CD8-positive, alpha-beta memory T cell (primary cell): Measurements from ENCODE around the gene KCNH6. TPM values are rescaled to one million over a fixed set of nuclear protein-coding genes. Genes with fewer than 3 reads are reported as not detected.
A peak's percentile ranks its signal among the peaks of the same experiment; 100 is the strongest.

Experiments used
- CTCF ChIA-PET: fragments of 350-600 bp; sonication (Branson Sonifier 250); formaldehyde crosslinking; loops from one replicate; lab custom pipeline; 2021; ENCODE audit warnings: antibody characterized with exemption; lab: Charles Lee
- POLR2A ChIA-PET: fragments of 350-600 bp; sonication (Branson Sonifier 250); formaldehyde crosslinking; loops from one replicate; lab custom pipeline; 2021; ENCODE audit warnings: antibody characterized with exemption; lab: Charles Lee
- DNase-seq, 5 donors: peaks; one replicate each; pipeline versions ENCODE4 v3.0.0 to v3.0.0-alpha.2; 2020 to 2022; ENCODE audit warnings: mixed read lengths in 1 of 5
- H3K27ac ChIP-seq: one replicate; pipeline ENCODE4 v1.7.0; 2013; ENCODE audit warnings: low read depth, mild to moderate bottlenecking, low read length, moderate library complexity
- H3K27me3 ChIP-seq: 2 replicates; pipeline ENCODE4 v1.7.0; 2013; ENCODE audit warnings: low read length, mild to moderate bottlenecking; ENCODE audit not compliant: insufficient read depth, poor library complexity, severe bottlenecking
- H3K36me3 ChIP-seq: 2 replicates; pipeline ENCODE4 v1.7.0; 2013; ENCODE audit warnings: mild to moderate bottlenecking, low read length, moderate library complexity; ENCODE audit not compliant: insufficient read depth
- H3K4me1 ChIP-seq: 2 replicates; pipeline ENCODE4 v1.7.0; 2013; ENCODE audit warnings: mild to moderate bottlenecking, low read length, moderate library complexity; ENCODE audit not compliant: insufficient read depth
- H3K4me3 ChIP-seq: 2 replicates; pipeline ENCODE4 v1.7.0; 2013; ENCODE audit warnings: mild to moderate bottlenecking, low read length
- H3K9me3 ChIP-seq: 2 replicates; pipeline ENCODE4 v1.7.0; 2013; ENCODE audit warnings: mild to moderate bottlenecking, low read length
- H3K27ac Mint-ChIP-seq, 8 donors: one replicate each; pipeline ENCODE4 v1.8.0; 2020 to 2021; ENCODE audit warnings: mixed read lengths in 8 of 8, mild to moderate bottlenecking in 6 of 8, inconsistent platforms in 3 of 8, moderate library complexity in 3 of 8
- H3K27me3 Mint-ChIP-seq, 2 donors: one replicate each; pipeline ENCODE4 v1.8.0; 2020 to 2021; ENCODE audit warnings: mixed read lengths in 2 of 2, mild to moderate bottlenecking in 1 of 2, moderate library complexity in 1 of 2
- H3K36me3 Mint-ChIP-seq, 3 donors: one replicate each; pipeline ENCODE4 v1.8.0; 2020 to 2021; ENCODE audit warnings: mixed read lengths in 3 of 3, inconsistent platforms in 1 of 3, mild to moderate bottlenecking in 1 of 3
- H3K4me1 Mint-ChIP-seq, 3 donors: one replicate each; pipeline ENCODE4 v1.8.0; 2020 to 2021; ENCODE audit warnings: mixed read lengths in 3 of 3, inconsistent platforms in 1 of 3, mild to moderate bottlenecking in 1 of 3
- H3K4me3 Mint-ChIP-seq, 7 donors: one replicate each; pipeline ENCODE4 v1.8.0; 2020 to 2021; ENCODE audit warnings: mixed read lengths in 7 of 7, mild to moderate bottlenecking in 6 of 7, moderate library complexity in 4 of 7, inconsistent platforms in 2 of 7
- H3K9me3 Mint-ChIP-seq, 5 donors: one replicate each; pipeline ENCODE4 v1.8.0; 2020 to 2022; ENCODE audit warnings: mixed read lengths in 5 of 5, mild to moderate bottlenecking in 3 of 5, moderate library complexity in 2 of 5, inconsistent platforms in 1 of 5
- polyA plus RNA-seq: library from polyadenylated mRNA; unstranded; fragments of 300-500 nt; fragmentation: Illumina TruSeq; gene quantifications from one replicate; pipeline ENCODE4 v1.2.3, GENCODE V29; 2021
- total RNA-seq, 2 experiments: library from RNA; stranded (reverse); gene quantifications; one replicate each; pipeline ENCODE4 v1.2.3, GENCODE V29; 2021

KCNH6 gene
- total and polyA plus RNA-seq, 3 experiments from 2014 or later: not detected

DNA sequence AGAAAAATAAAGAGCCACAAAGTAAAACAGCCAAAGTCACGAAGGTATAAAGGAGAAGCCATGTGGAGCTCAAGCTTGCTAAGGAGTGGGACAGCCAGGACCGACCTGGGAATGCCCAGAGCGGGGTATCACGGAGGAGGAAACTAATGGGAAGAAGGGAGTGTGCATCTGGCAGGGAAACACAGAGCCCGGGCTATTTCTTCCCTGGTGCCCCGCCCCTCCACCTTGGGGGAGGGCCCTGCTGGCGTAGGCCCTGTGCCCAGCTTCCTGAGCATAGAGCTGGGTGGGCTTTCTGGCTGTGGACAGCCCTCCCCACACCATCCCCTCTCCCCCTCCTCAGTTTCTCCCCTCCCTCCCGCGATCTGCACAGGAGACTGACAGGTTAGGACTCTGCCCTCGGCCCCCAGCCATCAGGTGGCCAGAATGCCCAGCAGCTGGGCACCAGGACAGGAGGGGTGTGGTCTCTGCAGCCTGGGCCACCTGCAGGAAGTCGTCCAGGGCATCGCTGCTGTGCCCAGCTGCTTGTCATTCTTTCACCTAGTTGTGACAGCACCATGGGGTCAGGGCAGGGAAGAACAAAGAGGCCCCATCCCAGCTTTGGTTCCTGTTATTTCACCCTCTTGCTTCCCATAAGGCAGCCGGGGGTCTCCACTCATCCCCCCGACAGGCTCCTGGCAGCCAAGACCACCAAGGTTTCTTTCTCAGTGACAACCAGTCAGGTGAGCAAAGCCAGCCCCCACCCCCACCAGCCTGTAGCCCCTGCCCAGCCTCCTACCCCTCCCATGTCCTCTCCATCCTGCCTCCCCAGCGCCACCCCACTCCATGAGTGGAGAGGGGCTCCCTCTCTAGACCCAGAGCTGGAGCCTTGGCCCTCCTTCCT, 20.0 kb downstream of the KCNH6 start:
- ChIA-PET CTCF (interaction anchor here (1.1 to 1.2 kb wide), 2 partner anchors 69 to 108 kb away, joined by 3 read pairs; no protein-coding TSS in a partner anchor), POLR2A (no interaction called here)
- no peak overlapping the region for H3K4me3 Mint-ChIP-seq
- peaks cover 0 to 1% (median 0%) of the 10 kb centered on the region in 5 donors for H3K9me3 Mint-ChIP-seq
- Histone ChIP-seq H3K27ac (no peak overlapping the region), H3K9me3 (no peaks in the 10 kb centered on the region), H3K4me3 (no peak overlapping the region), H3K4me1 (no peaks in the 10 kb centered on the region), H3K27me3 (peaks cover 4% of the 10 kb centered on the region), H3K36me3 (no peaks in the 10 kb centered on the region)
- no peak for DNase-seq
- peaks cover 0 to 8% (median 6%) of the 10 kb centered on the region in 3 donors for H3K4me1 Mint-ChIP-seq
- peaks cover 8 to 25% of the 10 kb centered on the region in 2 donors for H3K27me3 Mint-ChIP-seq
- peaks cover 0 to 6% (median 0%) of the 10 kb centered on the region in 3 donors for H3K36me3 Mint-ChIP-seq
- H3K27ac Mint-ChIP-seq: no peak overlapping the region

DNA sequence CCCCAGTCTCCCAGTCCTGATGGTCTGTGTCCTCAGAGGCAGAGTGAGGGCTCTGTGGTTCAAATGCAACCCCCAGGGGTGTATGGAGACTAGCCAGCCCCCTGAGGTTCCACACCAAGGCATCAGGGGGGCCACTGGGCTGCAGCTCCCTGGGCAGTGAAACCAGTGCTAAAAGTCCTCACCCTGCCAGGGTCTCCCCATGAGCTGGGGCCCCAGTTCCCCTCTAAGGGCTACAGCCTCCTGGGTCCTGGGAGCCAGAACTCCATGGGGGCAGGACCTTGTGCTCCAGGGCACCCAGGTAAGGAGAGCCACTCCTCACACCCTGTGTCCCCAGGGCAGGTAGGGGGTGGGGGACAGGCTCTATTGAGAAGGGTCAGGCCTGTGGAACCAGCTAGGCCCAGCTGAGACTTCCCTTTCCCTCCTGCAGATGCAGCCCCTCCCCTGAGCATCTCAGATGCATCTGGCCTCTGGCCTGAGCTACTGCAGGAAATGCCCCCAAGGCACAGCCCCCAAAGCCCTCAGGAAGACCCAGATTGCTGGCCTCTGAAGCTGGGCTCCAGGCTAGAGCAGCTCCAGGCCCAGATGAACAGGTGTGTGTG, 20.8 kb downstream of the KCNH6 start:
- Mint-ChIP-seq H3K4me3 (no peak overlapping the region), H3K36me3 (peaks cover 0 to 6% (median 0%) of the 10 kb centered on the region in 3 donors), H3K4me1 (peaks cover 0 to 4% (median 3%) of the 10 kb centered on the region in 3 donors), H3K27ac (no peak overlapping the region), H3K27me3 (peaks cover 4 to 18% of the 10 kb centered on the region in 2 donors), H3K9me3 (peaks cover 0 to 1% (median 0%) of the 10 kb centered on the region in 5 donors)
- H3K27ac ChIP-seq: no peak overlapping the region
- no peaks in the 10 kb centered on the region for H3K36me3 ChIP-seq
- peaks cover 4% of the 10 kb centered on the region for H3K27me3 ChIP-seq
- no peaks in the 10 kb centered on the region for H3K4me1 ChIP-seq
- H3K9me3 ChIP-seq: no peaks in the 10 kb centered on the region
- ChIA-PET CTCF (interaction anchor here (1.2 kb wide), 1 partner anchor 109 kb away, joined by 3 read pairs; no protein-coding TSS in a partner anchor), POLR2A (no interaction called here)
- no peak overlapping the region for H3K4me3 ChIP-seq
- no peak for DNase-seq

DNA sequence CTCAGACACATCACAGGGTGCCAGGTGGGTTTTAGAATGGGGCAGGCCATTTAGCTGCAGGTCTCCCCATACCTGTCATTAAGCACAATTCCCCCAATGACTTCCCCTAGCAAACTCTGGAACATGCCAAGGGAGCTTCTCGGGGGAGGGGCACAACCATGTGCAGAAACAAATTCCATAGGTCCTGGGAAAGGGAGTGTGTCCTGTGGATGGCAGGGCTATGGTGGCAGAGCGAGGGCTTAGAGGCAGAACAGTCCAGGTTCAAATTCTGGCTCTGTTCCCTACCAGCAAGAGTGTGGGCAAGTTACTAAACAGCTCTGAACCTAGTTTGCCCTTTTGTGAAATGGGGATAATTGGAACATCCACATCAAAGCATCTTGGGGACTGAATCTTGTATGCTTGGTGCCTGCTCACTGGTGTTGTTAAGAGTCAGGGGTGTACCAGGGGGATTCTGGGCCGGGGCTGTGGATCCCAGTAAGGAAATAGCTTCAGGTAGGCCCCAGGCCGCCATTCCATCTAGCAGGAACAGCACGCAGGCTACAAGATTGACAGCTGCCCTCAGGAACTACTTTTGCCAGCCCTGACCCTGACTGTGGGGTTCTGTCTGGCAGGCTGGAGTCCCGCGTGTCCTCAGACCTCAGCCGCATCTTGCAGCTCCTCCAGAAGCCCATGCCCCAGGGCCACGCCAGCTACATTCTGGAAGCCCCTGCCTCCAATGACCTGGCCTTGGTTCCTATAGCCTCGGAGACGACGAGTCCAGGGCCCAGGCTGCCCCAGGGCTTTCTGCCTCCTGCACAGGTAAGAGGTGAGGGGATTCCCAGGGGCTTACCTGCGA, 21.5 kb downstream of the KCNH6 start:
- Histone ChIP-seq H3K27me3 (no peaks in the 10 kb centered on the region), H3K9me3 (no peaks in the 10 kb centered on the region), H3K4me3 (no peak overlapping the region), H3K27ac (no peak overlapping the region), H3K4me1 (peaks cover 8% of the 10 kb centered on the region), H3K36me3 (no peaks in the 10 kb centered on the region)
- Mint-ChIP-seq H3K27me3 (peaks cover 0 to 10% of the 10 kb centered on the region in 2 donors), H3K4me3 (no peak overlapping the region), H3K9me3 (peaks cover 0 to 1% (median 0%) of the 10 kb centered on the region in 5 donors), H3K27ac (no peak overlapping the region), H3K4me1 (peaks cover 0 to 5% (median 5%) of the 10 kb centered on the region in 3 donors), H3K36me3 (peaks cover 0 to under 1% (median 0%) of the 10 kb centered on the region in 3 donors)
- ChIA-PET POLR2A (no interaction called here), CTCF (interaction anchor here (1.2 kb wide), 1 partner anchor 110 kb away, joined by 3 read pairs; no protein-coding TSS in a partner anchor)
- no peak for DNase-seq

DNA sequence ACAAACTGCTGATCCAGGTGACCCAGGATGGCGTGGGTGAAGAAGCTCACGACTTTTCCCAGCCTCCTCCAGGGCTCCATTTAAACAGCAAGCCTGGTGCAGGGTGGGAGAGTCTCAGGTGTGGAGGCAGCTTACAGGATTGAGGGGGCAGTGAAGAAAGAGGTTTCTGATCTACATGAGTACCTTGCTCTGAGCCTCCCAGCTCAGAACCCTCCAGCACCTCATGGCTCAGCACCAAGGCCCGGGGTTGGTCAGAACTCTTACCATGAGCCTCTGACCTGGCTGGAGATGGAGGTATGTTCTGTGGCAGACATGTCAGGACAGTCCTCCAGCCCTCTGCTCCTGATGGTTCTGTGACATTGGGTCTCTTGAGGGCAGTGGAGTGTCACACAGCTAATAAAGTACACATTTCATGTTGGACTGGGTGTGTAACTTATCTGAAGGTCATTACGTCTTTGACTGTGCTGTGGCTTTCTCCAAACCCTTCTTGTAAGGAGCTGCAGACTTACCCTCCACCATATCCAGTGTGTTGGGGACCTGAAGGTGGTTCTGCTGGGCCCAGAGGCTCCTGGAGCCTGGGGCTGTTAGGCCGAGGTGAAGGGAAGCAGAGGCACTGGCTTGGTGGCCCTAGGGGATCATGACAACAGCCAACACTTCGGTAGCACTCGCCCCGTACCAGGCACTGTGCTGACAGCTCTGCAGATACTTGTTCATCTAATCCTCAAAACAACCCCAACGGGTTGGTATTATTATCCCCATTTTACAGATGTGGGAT, 23.3 kb downstream of the KCNH6 start:
- ChIA-PET POLR2A (no interaction called here), CTCF (interaction anchor here (0.7 to 1.2 kb wide), 3 partner anchors 17 to 121 kb away, joined by 3 to 4 read pairs (median 3); no protein-coding TSS in a partner anchor)
- no peaks in the 10 kb centered on the region for H3K36me3 ChIP-seq
- no peak overlapping the region for H3K4me3 ChIP-seq
- Mint-ChIP-seq H3K36me3 (peaks cover 0 to 13% (median 0%) of the 10 kb centered on the region in 3 donors), H3K27ac (peak overlapping the region in 1 of 8 donors; percentile 75), H3K4me1 (peaks cover 6 to 12% (median 8%) of the 10 kb centered on the region in 3 donors), H3K4me3 (no peak overlapping the region), H3K9me3 (peaks cover 0 to 1% (median 0%) of the 10 kb centered on the region in 5 donors), H3K27me3 (no peaks in the 10 kb centered on the region)
- peaks cover 9% of the 10 kb centered on the region for H3K4me1 ChIP-seq
- no peaks in the 10 kb centered on the region for H3K9me3 ChIP-seq
- DNase-seq: no peak
- H3K27ac ChIP-seq: no peak overlapping the region
- H3K27me3 ChIP-seq: no peaks in the 10 kb centered on the region

DNA sequence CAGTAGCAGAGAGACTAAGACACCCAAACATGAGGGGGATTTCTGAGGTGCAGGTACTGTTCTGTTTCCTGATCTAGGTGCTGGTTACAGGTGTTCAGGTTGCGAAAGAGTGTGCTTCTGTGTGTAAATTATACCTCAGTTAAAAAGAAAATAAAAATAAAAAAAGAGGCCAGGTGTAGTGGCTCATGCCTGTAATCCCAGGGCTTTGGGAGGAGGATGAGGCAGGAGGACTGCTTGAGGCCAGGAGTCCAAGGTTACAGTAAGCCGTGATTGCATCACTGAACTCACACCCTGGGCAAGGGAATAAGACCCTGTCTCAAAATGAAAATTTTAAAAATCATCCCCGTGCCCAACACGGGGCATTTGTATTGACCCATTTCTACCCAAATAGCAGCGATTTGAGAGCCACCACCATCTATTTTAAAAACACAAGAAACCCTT, 23.9 kb downstream of the KCNH6 start:
- H3K4me3 ChIP-seq: no peak overlapping the region
- H3K27me3 ChIP-seq: no peaks in the 10 kb centered on the region
- H3K4me1 Mint-ChIP-seq: peaks cover 12 to 17% (median 13%) of the 10 kb centered on the region in 3 donors
- H3K36me3 Mint-ChIP-seq: peaks cover 0 to 16% (median 0%) of the 10 kb centered on the region in 3 donors
- ChIA-PET POLR2A (no interaction called here), CTCF (no interaction called here)
- H3K9me3 Mint-ChIP-seq: peaks cover 0 to 1% (median 0%) of the 10 kb centered on the region in 5 donors
- H3K9me3 ChIP-seq: no peaks in the 10 kb centered on the region
- peak overlapping the region in 2 of 8 donors; percentile 59 to 63 for H3K27ac Mint-ChIP-seq
- peak overlapping the region in 1 of 7 donors; percentile 48 for H3K4me3 Mint-ChIP-seq
- H3K27me3 Mint-ChIP-seq: no peaks in the 10 kb centered on the region
- peaks cover 11% of the 10 kb centered on the region for H3K4me1 ChIP-seq
- no peaks in the 10 kb centered on the region for H3K36me3 ChIP-seq
- no peak for DNase-seq
- H3K27ac ChIP-seq: no peak overlapping the region

DNA sequence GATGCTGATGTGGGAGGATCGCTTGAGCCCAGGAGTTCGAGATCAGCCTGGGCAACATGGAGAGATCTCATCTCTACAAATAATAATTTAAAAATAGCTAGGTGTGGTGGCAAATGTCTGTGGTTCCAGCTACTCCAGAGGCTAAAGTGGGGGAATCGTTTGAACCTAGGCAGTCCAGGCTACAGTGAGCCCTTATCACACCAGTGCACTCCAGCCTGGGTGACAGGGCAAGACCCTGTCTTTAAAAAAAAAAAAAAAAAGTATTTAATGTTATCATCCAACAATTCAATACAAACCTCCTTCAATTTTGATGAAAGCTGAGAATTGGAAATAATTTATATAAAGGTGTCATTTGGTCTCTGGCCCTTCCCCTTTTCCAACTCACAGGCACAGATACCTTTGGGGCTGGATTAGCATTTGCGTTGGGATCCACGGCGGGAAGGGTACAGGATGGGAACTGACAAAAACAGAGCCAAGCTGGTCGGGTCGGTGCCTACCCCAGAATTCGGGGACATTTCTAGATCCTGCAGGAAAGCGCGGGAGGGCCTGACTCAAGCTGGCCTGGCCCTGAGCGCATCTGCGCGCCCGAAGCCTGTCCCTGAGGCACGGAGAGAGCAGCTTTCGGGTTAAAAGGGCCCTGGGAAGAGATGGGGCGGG, 26.3 kb downstream of the KCNH6 start:
- Mint-ChIP-seq H3K27me3 (no peaks in the 10 kb centered on the region), H3K36me3 (peaks cover 0 to 22% (median 0%) of the 10 kb centered on the region in 3 donors), H3K4me1 (peaks cover 34 to 40% (median 34%) of the 10 kb centered on the region in 3 donors), H3K9me3 (no peaks in the 10 kb centered on the region), H3K4me3 (peak overlapping the region; percentile 82 to 99 (median 98)), H3K27ac (peak overlapping the region; percentile 91 to 99 (median 96))
- CTCF ChIA-PET: interaction anchor here (0.8 to 4.3 kb wide), 4 partner anchors 57 to 124 kb away, joined by 3 to 21 read pairs (median 6); no protein-coding TSS in a partner anchor
- POLR2A ChIA-PET: interaction anchor here (0.9 kb wide), 2 partner anchors 62 to 109 kb away, joined by 3 read pairs; no protein-coding TSS in a partner anchor
- peak overlapping the region; percentile 77 for H3K4me3 ChIP-seq
- no peaks in the 10 kb centered on the region for H3K27me3 ChIP-seq
- H3K4me1 ChIP-seq: peaks cover 34% of the 10 kb centered on the region
- DNase-seq: no peak
- no peaks in the 10 kb centered on the region for H3K9me3 ChIP-seq
- H3K36me3 ChIP-seq: no peaks in the 10 kb centered on the region
- H3K27ac ChIP-seq: peak overlapping the region; percentile 96
